ENCODE measurements around the gene ADI1. TPM values are rescaled to one million over a fixed set of nuclear protein-coding genes. Genes with fewer than 3 reads are reported as not detected.
"Not testable (repeated sequence)": the region's sequence is repeated elsewhere in the genome, so short reads cannot be mapped to it uniquely, and the experiment has no call there.

Gene ADI1
- total RNA-seq, 4 donors from 2014 or later = 44.1 to 110 (median 78.1) TPM

DNA sequence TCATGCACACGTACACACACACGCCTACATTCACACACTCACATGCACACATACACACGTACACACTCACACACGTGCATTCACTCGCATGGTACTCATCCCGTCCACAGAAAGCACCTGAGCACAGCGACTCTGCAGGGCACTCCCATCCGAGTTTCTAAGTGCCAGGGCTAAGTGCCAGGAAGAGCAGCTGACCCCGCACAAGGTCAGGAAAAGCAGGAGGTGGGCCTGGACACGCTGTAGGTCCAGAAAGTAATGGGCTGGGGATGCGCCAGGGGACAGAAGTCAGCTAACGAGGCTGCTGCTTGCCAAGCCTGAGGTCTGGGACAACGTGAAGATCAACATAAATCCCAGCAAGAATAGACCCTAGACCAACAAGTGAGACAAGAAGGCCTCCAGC lies 15.8 kb downstream of the ADI1 start:
- intact Hi-C loops (cut with DNase I; ENCODE audit: low total_unique reads) = no loop called here
- no peak overlapping the region for H3K27ac ChIP-seq
- H3K4me3 ChIP-seq = no peak overlapping the region
- no peaks in the 10 kb centered on the region for H3K9me3 ChIP-seq
- TF ChIP-seq POLR2AphosphoS5 (IDR thresholded peaks at IDR 0.05) = no peak
- TF ChIP-seq, protein P1, sequence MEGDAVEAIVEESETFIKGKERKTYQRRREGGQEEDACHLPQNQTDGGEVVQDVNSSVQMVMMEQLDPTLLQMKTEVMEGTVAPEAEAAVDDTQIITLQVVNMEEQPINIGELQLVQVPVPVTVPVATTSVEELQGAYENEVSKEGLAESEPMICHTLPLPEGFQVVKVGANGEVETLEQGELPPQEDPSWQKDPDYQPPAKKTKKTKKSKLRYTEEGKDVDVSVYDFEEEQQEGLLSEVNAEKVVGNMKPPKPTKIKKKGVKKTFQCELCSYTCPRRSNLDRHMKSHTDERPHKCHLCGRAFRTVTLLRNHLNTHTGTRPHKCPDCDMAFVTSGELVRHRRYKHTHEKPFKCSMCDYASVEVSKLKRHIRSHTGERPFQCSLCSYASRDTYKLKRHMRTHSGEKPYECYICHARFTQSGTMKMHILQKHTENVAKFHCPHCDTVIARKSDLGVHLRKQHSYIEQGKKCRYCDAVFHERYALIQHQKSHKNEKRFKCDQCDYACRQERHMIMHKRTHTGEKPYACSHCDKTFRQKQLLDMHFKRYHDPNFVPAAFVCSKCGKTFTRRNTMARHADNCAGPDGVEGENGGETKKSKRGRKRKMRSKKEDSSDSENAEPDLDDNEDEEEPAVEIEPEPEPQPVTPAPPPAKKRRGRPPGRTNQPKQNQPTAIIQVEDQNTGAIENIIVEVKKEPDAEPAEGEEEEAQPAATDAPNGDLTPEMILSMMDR (IDR thresholded peaks at IDR 0.05) = no peak
- in situ Hi-C loops (cut with MboI; ENCODE audit: low pct_ligation_motif_present in 1 of 4, low pct_unique_long_range_greater_than_20kb in 1 of 4, low sequenced_read_pairs in 3 of 4) = no loop called here
- H3K36me3 ChIP-seq = peaks cover 0 to 20% (median 9%) of the 10 kb centered on the region in 4 donors
- 92% methylated on average over 13 of the region's 13 CpGs; no CpG with 5 or more reads in 1 of the 2 donors for WGBS, 2 donors (ENCODE audit: low coverage in 1 of 2)
- H3K27me3 ChIP-seq = no peaks in the 10 kb centered on the region
- H3K4me1 ChIP-seq = peaks cover 0 to 19% (median 11%) of the 10 kb centered on the region in 4 donors
- DNase-seq = no peak

DNA sequence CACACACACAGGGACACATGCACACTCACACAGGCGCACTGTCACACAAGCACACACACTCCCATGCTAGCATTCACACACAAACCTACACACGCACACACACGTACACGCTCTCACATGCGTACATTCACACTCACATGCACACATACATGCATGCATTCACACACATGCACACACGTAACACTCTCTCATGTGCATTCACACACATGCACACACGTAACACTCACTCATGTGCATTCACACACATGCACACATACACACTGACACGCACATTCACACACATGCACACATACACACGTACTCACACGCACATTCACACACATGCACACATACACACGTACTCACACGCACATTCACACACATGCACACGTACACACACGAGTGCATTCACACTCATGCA lies 16.3 kb downstream of the ADI1 start:
- no peaks in the 10 kb centered on the region for H3K27me3 ChIP-seq
- H3K27ac ChIP-seq = no peak overlapping the region
- no peaks in the 10 kb centered on the region for H3K9me3 ChIP-seq
- 96 to 97% methylated on average over 12 to 14 of the region's 14 CpGs for WGBS, 2 donors (ENCODE audit: low coverage in 1 of 2)
- in situ Hi-C loops (cut with MboI; ENCODE audit: low pct_ligation_motif_present in 1 of 4, low pct_unique_long_range_greater_than_20kb in 1 of 4, low sequenced_read_pairs in 3 of 4) = no loop called here
- peaks cover 0 to 24% (median 11%) of the 10 kb centered on the region in 4 donors for H3K36me3 ChIP-seq
- peaks cover 0 to 19% (median 11%) of the 10 kb centered on the region in 4 donors for H3K4me1 ChIP-seq
- TF ChIP-seq, protein P1 (IDR thresholded peaks at IDR 0.05) = no peak
- TF ChIP-seq POLR2A (IDR thresholded peaks at IDR 0.05) (no peak), EP300 (IDR thresholded peaks at IDR 0.05; ENCODE audit: low read depth) (no peak), POLR2AphosphoS5 (IDR thresholded peaks at IDR 0.05) (no peak)
- no peak overlapping the region for H3K4me3 ChIP-seq
- DNase-seq = no peak
- intact Hi-C loops (cut with DNase I; ENCODE audit: low total_unique reads) = no loop called here

DNA sequence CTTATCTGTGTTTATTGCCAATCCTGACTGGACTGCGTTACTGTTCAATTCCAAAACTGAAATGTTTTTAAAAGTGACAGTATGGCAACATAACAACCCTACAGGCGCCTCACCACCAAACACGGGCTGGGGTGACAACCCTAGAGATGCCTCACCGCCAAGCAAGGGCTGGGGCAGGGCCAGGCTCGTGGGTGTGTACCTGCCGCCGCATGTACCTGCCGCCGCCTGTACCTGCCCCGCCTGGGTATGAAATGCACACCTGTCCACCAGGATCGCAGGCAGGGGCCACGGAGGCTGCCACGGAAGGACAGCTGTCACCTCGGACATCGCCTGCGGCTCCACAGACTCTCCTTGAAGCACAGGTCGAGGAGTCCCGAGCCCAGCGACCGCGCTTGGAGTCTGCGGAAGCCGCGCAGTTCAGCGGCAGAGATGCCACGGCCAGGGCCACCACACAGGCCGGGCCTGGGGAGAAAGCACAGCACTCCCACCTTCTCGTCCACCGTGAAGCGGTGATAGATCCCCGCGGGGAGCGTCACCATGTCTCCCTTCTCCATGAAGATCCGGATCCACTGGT lies 18.9 kb downstream of the ADI1 start:
- Histone ChIP-seq H3K27me3 (no peaks in the 10 kb centered on the region), H3K4me3 (no peak overlapping the region), H3K27ac (no peak overlapping the region), H3K4me1 (peaks cover 0 to 2% (median under 1%) of the 10 kb centered on the region in 4 donors), H3K36me3 (peaks cover 0 to 41% (median 16%) of the 10 kb centered on the region in 4 donors), H3K9me3 (no peaks in the 10 kb centered on the region)
- TF ChIP-seq POLR2AphosphoS5 (IDR thresholded peaks at IDR 0.05) = no peak
- TF ChIP-seq, protein P1 (IDR thresholded peaks at IDR 0.05) = no peak
- TF ChIP-seq POLR2A (IDR thresholded peaks at IDR 0.05) = no peak
- TF ChIP-seq EP300 (IDR thresholded peaks at IDR 0.05; ENCODE audit: low read depth) = no peak
- in situ Hi-C loops (cut with MboI; ENCODE audit: low pct_ligation_motif_present in 1 of 4, low pct_unique_long_range_greater_than_20kb in 1 of 4, low sequenced_read_pairs in 3 of 4) (no loop called here), intact Hi-C loops (cut with DNase I; ENCODE audit: low total_unique reads) (no loop called here)
- no peak for DNase-seq
- WGBS, 2 donors (ENCODE audit: low coverage in 1 of 2) = 96 to 100% methylated on average over 1 to 33 of the region's 34 CpGs

DNA sequence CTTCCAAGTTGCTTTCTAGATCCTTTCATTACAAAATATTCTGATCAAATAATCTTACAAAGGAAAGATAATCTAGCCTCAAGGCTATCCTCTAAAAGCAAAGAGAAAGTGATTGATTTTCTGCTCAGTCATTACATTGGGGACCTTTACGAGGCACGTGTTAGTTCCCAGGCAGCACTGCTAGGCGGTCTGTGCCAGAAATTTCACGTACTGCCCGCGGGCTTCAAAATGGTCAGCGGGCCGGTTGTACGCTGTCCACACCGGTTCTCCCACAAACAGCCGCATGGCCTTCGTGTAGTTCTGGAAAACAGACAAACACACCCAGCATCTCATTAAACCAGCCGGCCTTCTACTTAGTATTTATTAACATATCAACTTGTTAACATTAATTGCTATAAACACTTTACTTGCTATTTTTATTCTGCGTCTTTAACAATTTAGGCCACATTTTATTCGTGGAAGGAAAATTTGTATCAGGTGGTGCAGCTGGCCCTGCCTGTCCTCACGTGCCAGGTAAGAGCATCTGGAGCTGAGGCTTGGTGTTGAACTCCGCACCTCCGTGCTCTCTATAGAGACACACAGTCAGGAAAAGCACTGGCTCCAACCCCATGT lies 20.4 kb downstream of the ADI1 start:
- WGBS, 2 donors (ENCODE audit: low coverage in 1 of 2) = 96 to 99% methylated on average over 9 to 18 of the region's 18 CpGs
- in situ Hi-C loops (cut with MboI; ENCODE audit: low pct_ligation_motif_present in 1 of 4, low pct_unique_long_range_greater_than_20kb in 1 of 4, low sequenced_read_pairs in 3 of 4) (no loop called here), intact Hi-C loops (cut with DNase I; ENCODE audit: low total_unique reads) (no loop called here)
- Histone ChIP-seq H3K4me3 (no peak overlapping the region), H3K4me1 (no peaks in the 10 kb centered on the region), H3K36me3 (peaks cover 0 to 41% (median 16%) of the 10 kb centered on the region in 4 donors), H3K27ac (no peak overlapping the region), H3K27me3 (no peaks in the 10 kb centered on the region), H3K9me3 (no peaks in the 10 kb centered on the region)
- DNase-seq = no peak
- TF ChIP-seq POLR2A (IDR thresholded peaks at IDR 0.05) = no peak
- no peak for TF ChIP-seq EP300 (IDR thresholded peaks at IDR 0.05; ENCODE audit: low read depth)
- TF ChIP-seq, protein P1 (IDR thresholded peaks at IDR 0.05) = no peak
- no peak for TF ChIP-seq POLR2AphosphoS5 (IDR thresholded peaks at IDR 0.05)

DNA sequence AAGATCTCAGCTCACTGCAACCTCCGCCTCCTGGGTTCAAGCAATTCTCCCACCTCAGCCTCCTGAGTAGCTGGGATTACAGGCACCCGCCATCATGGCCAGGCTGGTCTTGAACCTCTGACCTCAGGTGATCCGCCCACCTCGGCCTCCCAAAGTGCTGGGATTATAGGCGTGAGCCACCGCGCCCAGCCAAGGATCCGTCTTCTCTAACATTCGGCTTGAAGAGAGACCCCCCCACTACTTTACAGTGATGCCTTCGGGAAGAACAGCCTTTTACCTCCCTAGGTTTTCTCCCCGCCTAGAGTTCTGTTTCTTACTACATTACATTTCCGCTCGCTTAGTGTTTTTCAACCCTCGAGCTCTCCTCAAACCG lies 22.6 kb downstream of the ADI1 start:
- H3K4me1 ChIP-seq; H3K27ac ChIP-seq; H3K4me3 ChIP-seq; intact Hi-C loops (cut with DNase I; ENCODE audit: low total_unique reads); H3K27me3 ChIP-seq; in situ Hi-C loops (cut with MboI; ENCODE audit: low pct_ligation_motif_present in 1 of 4, low pct_unique_long_range_greater_than_20kb in 1 of 4, low sequenced_read_pairs in 3 of 4); DNase-seq; H3K9me3 ChIP-seq: not testable (repeated sequence)
- H3K36me3 ChIP-seq = peaks cover 0 to 41% (median 16%) of the 10 kb centered on the region in 4 donors
- WGBS, 2 donors (ENCODE audit: low coverage in 1 of 2) = 94 to 95% methylated on average over 10 to 15 of the region's 15 CpGs

Data from transverse colon (tissue), 4 donors.